ENCODE data around the gene TRIM43B. TPM values are rescaled to one million over a fixed set of nuclear protein-coding genes. Genes with fewer than 3 reads are reported as not detected.
"Not testable (repeated sequence)": the region's sequence is repeated elsewhere in the genome, so short reads cannot be mapped to it uniquely, and the experiment has no call there.

TRIM43B gene
- not detected in 2 replicates for total RNA-seq (ENCODE audit: low replicate concordance)

GRCh38 chr2:95484654-95485053 lies at the start of gene TRIM43B:
TSS of gene TRIM43B (minus strand) at chr2:95484754. CDS start at chr2:95482714, 2,040 bp downstream.
- not testable (repeated sequence) for H3K4me3 ChIP-seq (ENCODE audit: low read depth, low read length); DNase-seq (ENCODE audit: low read depth)

- DNase-seq (ENCODE audit: low read depth) = no peak
Measured at GRCh38 chr2:95531254-95531771, 46.8 kb upstream of the TRIM43B start.

DNA sequence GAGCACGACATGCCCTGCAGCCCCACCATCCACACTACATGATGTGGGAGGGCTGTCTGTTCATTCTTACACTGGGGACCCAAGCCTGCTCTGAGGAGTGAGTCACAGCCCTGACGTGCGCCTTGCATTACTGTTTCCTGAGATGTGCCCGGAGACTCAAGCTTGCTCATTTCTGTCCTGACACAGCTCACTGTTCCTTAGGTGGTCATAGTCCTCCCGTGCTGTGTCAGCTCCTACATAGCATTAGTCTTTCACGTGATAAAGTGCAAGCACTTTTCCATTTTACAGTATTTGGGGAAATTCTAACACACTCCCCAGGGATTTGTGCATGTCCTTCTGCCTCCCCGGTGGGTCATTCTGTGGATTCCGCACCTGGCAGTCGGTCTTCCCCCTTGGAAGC lies 46.2 kb upstream of the TRIM43B start:
- no peak for TF ChIP-seq CTCF (IDR thresholded peaks at IDR 0.05; ENCODE audit: insufficient read depth, low read length)
- peak; percentile 43 for DNase-seq (ENCODE audit: low read depth)
- H3K4me3 ChIP-seq (ENCODE audit: low read depth, low read length) = no peak overlapping the region

More at GRCh38 chr2:95531254-95531771, 46.8 kb upstream of the TRIM43B start:
- TF ChIP-seq CTCF (IDR thresholded peaks at IDR 0.05; ENCODE audit: insufficient read depth, low read length) = no peak
- H3K4me3 ChIP-seq (ENCODE audit: low read depth, low read length) = no peak overlapping the region

GRCh38 chr2:95526360-95527341 lies 42.1 kb upstream of the TRIM43B start:
- peak overlapping the region; percentile 77 for H3K4me3 ChIP-seq (ENCODE audit: low read depth, low read length)
- TF ChIP-seq CTCF (IDR thresholded peaks at IDR 0.05; ENCODE audit: insufficient read depth, low read length) = peak; percentile 48
- DNase-seq (ENCODE audit: low read depth) = peak; percentile 68

- H3K4me3 ChIP-seq (ENCODE audit: low read depth, low read length) = peak overlapping the region; percentile 77
- no peak for TF ChIP-seq CTCF (IDR thresholded peaks at IDR 0.05; ENCODE audit: insufficient read depth, low read length)
- DNase-seq (ENCODE audit: low read depth) = peak; percentile 8
Measured at GRCh38 chr2:95525294-95526035, 40.9 kb upstream of the TRIM43B start.

DNA sequence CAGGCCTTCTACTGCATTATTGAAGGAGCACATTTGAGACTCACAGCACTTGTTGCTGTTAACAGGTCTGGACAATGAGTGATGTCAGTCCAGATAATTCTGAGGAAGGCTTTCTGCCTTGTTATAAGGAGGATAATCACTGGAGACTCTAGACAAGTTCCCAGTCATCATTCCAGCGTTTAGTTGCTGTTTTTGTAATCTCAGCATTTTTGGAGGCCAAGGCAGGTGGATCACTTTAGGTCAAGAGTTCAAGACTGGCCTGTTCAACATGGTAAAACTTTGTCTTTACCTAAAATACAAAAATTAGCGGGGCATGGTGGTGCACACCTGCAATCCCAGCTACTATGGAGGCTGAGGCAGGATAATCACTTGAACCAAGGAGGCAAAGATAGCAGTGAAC lies 39.6 kb upstream of the TRIM43B start:
- no peak for DNase-seq (ENCODE audit: low read depth)
- TF ChIP-seq CTCF (IDR thresholded peaks at IDR 0.05; ENCODE audit: insufficient read depth, low read length) = no peak

DNA sequence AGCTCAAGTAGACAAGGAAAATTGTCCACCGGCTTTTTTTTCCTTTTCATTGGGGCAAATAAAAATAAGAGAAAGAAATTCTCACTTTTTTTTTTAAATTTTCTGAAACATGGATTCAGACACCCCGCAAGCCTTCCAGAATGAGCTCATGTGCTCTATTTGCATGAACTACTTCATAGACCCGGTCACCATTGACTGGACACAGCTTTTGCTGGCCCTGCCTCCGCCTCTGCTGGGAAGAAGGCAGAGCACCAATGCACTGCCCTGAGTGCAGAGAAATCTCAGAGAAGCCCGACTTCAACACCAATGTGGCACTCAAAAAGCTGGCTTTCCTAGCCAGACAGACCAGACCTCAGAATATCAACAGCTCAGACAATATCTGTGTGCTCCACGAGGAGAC lies 30.2 kb upstream of the TRIM43B start:
- TF ChIP-seq CTCF (IDR thresholded peaks at IDR 0.05; ENCODE audit: insufficient read depth, low read length) = no peak
- no peak for DNase-seq (ENCODE audit: low read depth)
- H3K4me3 ChIP-seq (ENCODE audit: low read depth, low read length) = no peak overlapping the region

More for the DNA sequence above, 39.6 kb upstream of the TRIM43B start:
- H3K4me3 ChIP-seq (ENCODE audit: low read depth, low read length) = no peak overlapping the region

- not testable (repeated sequence) for H3K4me3 ChIP-seq (ENCODE audit: low read depth, low read length); DNase-seq (ENCODE audit: low read depth)
Measured at GRCh38 chr2:95514226-95514625, 29.7 kb upstream of the TRIM43B start.
